ENCODE measurements around the gene ELOF1.

- TF ChIP-seq CTCF (IDR thresholded peaks at IDR 0.05) (no peak), POLR2A (IDR thresholded peaks at IDR 0.05) (no peak)
Measured at GRCh38 chr19:11519138-11519537, 39.9 kb downstream of the ELOF1 start.

All from testis (tissue), 2 donors.